ENCODE data around the gene IL1RAP.
"Not testable (repeated sequence)": the region's sequence is repeated elsewhere in the genome, so short reads cannot be mapped to it uniquely, and the experiment has no call there.

The IL1RAP gene

GRCh38 chr3:190496859-190497258, 17.0 kb upstream of the IL1RAP start:
- no peak overlapping the region for H3K27ac Mint-ChIP-seq
- H3K4me1 Mint-ChIP-seq (ENCODE audit: low read depth): peaks cover 3% of the 10 kb centered on the region

GRCh38 chr3:190497811-190498210, 16.1 kb upstream of the IL1RAP start:
- Mint-ChIP-seq H3K27ac (no peak overlapping the region), H3K27me3 (ENCODE audit: low read depth) (peaks cover 74% of the 10 kb centered on the region)

More at GRCh38 chr3:190496859-190497258, 17.0 kb upstream of the IL1RAP start:
- Mint-ChIP-seq H3K9me3 (no peaks in the 10 kb centered on the region), H3K27me3 (ENCODE audit: low read depth) (peaks cover 78% of the 10 kb centered on the region), H3K4me3 (no peak overlapping the region), H3K36me3 (ENCODE audit: low read depth) (no peaks in the 10 kb centered on the region)

GRCh38 chr3:190498293-190498692, 15.6 kb upstream of the IL1RAP start:
- H3K36me3 Mint-ChIP-seq (ENCODE audit: low read depth): no peaks in the 10 kb centered on the region
- no peaks in the 10 kb centered on the region for H3K9me3 Mint-ChIP-seq
- no peak overlapping the region for H3K27ac Mint-ChIP-seq
- no peak overlapping the region for H3K4me3 Mint-ChIP-seq
- no peaks in the 10 kb centered on the region for H3K4me1 Mint-ChIP-seq (ENCODE audit: low read depth)
- peaks cover 74% of the 10 kb centered on the region for H3K27me3 Mint-ChIP-seq (ENCODE audit: low read depth)

More at GRCh38 chr3:190497811-190498210, 16.1 kb upstream of the IL1RAP start:
- no peaks in the 10 kb centered on the region for H3K4me1 Mint-ChIP-seq (ENCODE audit: low read depth)
- H3K9me3 Mint-ChIP-seq: no peaks in the 10 kb centered on the region
- H3K4me3 Mint-ChIP-seq: no peak overlapping the region
- H3K36me3 Mint-ChIP-seq (ENCODE audit: low read depth): no peaks in the 10 kb centered on the region

- H3K9me3 Mint-ChIP-seq: no peaks in the 10 kb centered on the region
- no peaks in the 10 kb centered on the region for H3K36me3 Mint-ChIP-seq (ENCODE audit: low read depth)
- H3K27me3 Mint-ChIP-seq (ENCODE audit: low read depth): peaks cover 73% of the 10 kb centered on the region
- no peak overlapping the region for H3K27ac Mint-ChIP-seq
- H3K4me3 Mint-ChIP-seq: no peak overlapping the region
- H3K4me1 Mint-ChIP-seq (ENCODE audit: low read depth): no peaks in the 10 kb centered on the region
Observed at GRCh38 chr3:190499122-190499521, 14.8 kb upstream of the IL1RAP start.

GRCh38 chr3:190502946-190503345, 10.9 kb upstream of the IL1RAP start:
- Mint-ChIP-seq H3K9me3 (no peaks in the 10 kb centered on the region), H3K27ac (no peak overlapping the region), H3K36me3 (ENCODE audit: low read depth) (no peaks in the 10 kb centered on the region)

GRCh38 chr3:190504354-190505125, 9.3 kb upstream of the IL1RAP start:
- Mint-ChIP-seq H3K9me3 (no peaks in the 10 kb centered on the region), H3K4me1 (ENCODE audit: low read depth) (no peaks in the 10 kb centered on the region), H3K4me3 (no peak overlapping the region), H3K36me3 (ENCODE audit: low read depth) (no peaks in the 10 kb centered on the region), H3K27ac (no peak overlapping the region), H3K27me3 (ENCODE audit: low read depth) (peaks cover 39% of the 10 kb centered on the region)

More at GRCh38 chr3:190502946-190503345, 10.9 kb upstream of the IL1RAP start:
- Mint-ChIP-seq H3K27me3 (ENCODE audit: low read depth) (peaks cover 54% of the 10 kb centered on the region), H3K4me3 (no peak overlapping the region), H3K4me1 (ENCODE audit: low read depth) (no peaks in the 10 kb centered on the region)

- Mint-ChIP-seq H3K9me3 (no peaks in the 10 kb centered on the region), H3K27ac (no peak overlapping the region), H3K36me3 (ENCODE audit: low read depth) (no peaks in the 10 kb centered on the region), H3K4me3 (no peak overlapping the region), H3K4me1 (ENCODE audit: low read depth) (no peaks in the 10 kb centered on the region), H3K27me3 (ENCODE audit: low read depth) (peaks cover 41% of the 10 kb centered on the region)
Observed at GRCh38 chr3:190505381-190506003, 8.4 kb upstream of the IL1RAP start.

GRCh38 chr3:190506271-190506670, 7.6 kb upstream of the IL1RAP start:
- no peaks in the 10 kb centered on the region for H3K36me3 Mint-ChIP-seq (ENCODE audit: low read depth)
- no peak overlapping the region for H3K4me3 Mint-ChIP-seq

GRCh38 chr3:190512666-190513065, 1.2 kb upstream of the IL1RAP start:
- Mint-ChIP-seq H3K36me3 (ENCODE audit: low read depth) (no peaks in the 10 kb centered on the region), H3K27me3 (ENCODE audit: low read depth) (peaks cover 4% of the 10 kb centered on the region), H3K27ac (peak overlapping the region; percentile 95), H3K4me3 (peak overlapping the region; percentile 93), H3K4me1 (ENCODE audit: low read depth) (peaks cover 31% of the 10 kb centered on the region), H3K9me3 (no peaks in the 10 kb centered on the region)

More at GRCh38 chr3:190506271-190506670, 7.6 kb upstream of the IL1RAP start:
- Mint-ChIP-seq H3K9me3 (no peaks in the 10 kb centered on the region), H3K27me3 (ENCODE audit: low read depth) (peaks cover 37% of the 10 kb centered on the region), H3K4me1 (ENCODE audit: low read depth) (no peaks in the 10 kb centered on the region), H3K27ac (no peak overlapping the region)

- peaks cover 37% of the 10 kb centered on the region for H3K4me1 Mint-ChIP-seq (ENCODE audit: low read depth)
- H3K9me3 Mint-ChIP-seq: peaks cover 3% of the 10 kb centered on the region
- H3K36me3 Mint-ChIP-seq (ENCODE audit: low read depth): peaks cover 6% of the 10 kb centered on the region
- peak overlapping the region; percentile 85 for H3K27ac Mint-ChIP-seq
- peaks cover 3% of the 10 kb centered on the region for H3K27me3 Mint-ChIP-seq (ENCODE audit: low read depth)
- peak overlapping the region; percentile 93 for H3K4me3 Mint-ChIP-seq
Observed at GRCh38 chr3:190514413-190515153, 698 bp downstream of the IL1RAP start.

- Mint-ChIP-seq H3K9me3 (peaks cover 3% of the 10 kb centered on the region), H3K36me3 (ENCODE audit: low read depth) (peaks cover 9% of the 10 kb centered on the region), H3K4me1 (ENCODE audit: low read depth) (peaks cover 37% of the 10 kb centered on the region), H3K4me3 (peak overlapping the region; percentile 11), H3K27ac (no peak overlapping the region), H3K27me3 (ENCODE audit: low read depth) (no peaks in the 10 kb centered on the region)
Observed at GRCh38 chr3:190516416-190516815, 2.5 kb downstream of the IL1RAP start.

GRCh38 chr3:190517687-190518086, 3.8 kb downstream of the IL1RAP start:
- peaks cover 16% of the 10 kb centered on the region for H3K36me3 Mint-ChIP-seq (ENCODE audit: low read depth)
- no peaks in the 10 kb centered on the region for H3K27me3 Mint-ChIP-seq (ENCODE audit: low read depth)
- peaks cover 38% of the 10 kb centered on the region for H3K4me1 Mint-ChIP-seq (ENCODE audit: low read depth)
- H3K27ac Mint-ChIP-seq: no peak overlapping the region
- peaks cover 3% of the 10 kb centered on the region for H3K9me3 Mint-ChIP-seq
- H3K4me3 Mint-ChIP-seq: no peak overlapping the region

- not testable (repeated sequence) for H3K27me3 Mint-ChIP-seq (ENCODE audit: low read depth); H3K27ac Mint-ChIP-seq; H3K9me3 Mint-ChIP-seq; H3K4me3 Mint-ChIP-seq
- H3K36me3 Mint-ChIP-seq (ENCODE audit: low read depth): peaks cover 21% of the 10 kb centered on the region
- peaks cover 31% of the 10 kb centered on the region for H3K4me1 Mint-ChIP-seq (ENCODE audit: low read depth)
Observed at GRCh38 chr3:190518531-190518930, 4.6 kb downstream of the IL1RAP start.

GRCh38 chr3:190519886-190520285, 6.0 kb downstream of the IL1RAP start:
- Mint-ChIP-seq H3K4me3 (no peak overlapping the region), H3K4me1 (ENCODE audit: low read depth) (peaks cover 28% of the 10 kb centered on the region), H3K36me3 (ENCODE audit: low read depth) (peaks cover 25% of the 10 kb centered on the region), H3K9me3 (peaks cover 6% of the 10 kb centered on the region), H3K27me3 (ENCODE audit: low read depth) (no peaks in the 10 kb centered on the region), H3K27ac (no peak overlapping the region)

Data from T-helper 1 cell treated with Interleukin-12 subunit alpha and Interleukin-12 subunit beta and Interleukin-4 antibody, amounts not matched to agents 30 μg/mL and 1 μg/mL, for 36 hours (primary cell).